Neural cell (in vitro differentiated cells): ENCODE results near the gene ORM2.

Source experiments
- EP300 ChIP-seq: fragments of 450-650 bp; conservative IDR thresholded peaks from 2 replicates; pipeline ENCODE4 v1.6.1; 2014; ENCODE audit warnings: antibody characterized with exemption, mild to moderate bottlenecking, moderate library complexity; ENCODE audit not compliant: poor library complexity, severe bottlenecking
- EZH2 ChIP-seq: fragments of 200-600, 300-800 bp; shearing (Covaris generic), sonication (generic); IDR thresholded peaks from 2 replicates; pipeline ENCODE4 v1.6.1; 2014; ENCODE audit warnings: antibody characterized with exemption, low read length, borderline replicate concordance, mild to moderate bottlenecking; ENCODE audit not compliant: insufficient read depth, poor library complexity, severe bottlenecking
- MXI1 ChIP-seq: fragments of 450-650 bp; conservative IDR thresholded peaks from 2 replicates; pipeline ENCODE4 v1.6.1; 2014; ENCODE audit warnings: antibody characterized with exemption, mild to moderate bottlenecking; ENCODE audit not compliant: poor library complexity, severe bottlenecking
- POLR2AphosphoS5 ChIP-seq: IDR thresholded peaks from 2 replicates; pipeline ENCODE4 v1.6.1; 2012
- RAD21 ChIP-seq: fragments of 450-650 bp; conservative IDR thresholded peaks from 2 replicates; pipeline ENCODE4 v1.6.1; 2014; ENCODE audit warnings: antibody characterized with exemption, mild to moderate bottlenecking, moderate library complexity
- TAF1 ChIP-seq: IDR thresholded peaks from 2 replicates; pipeline ENCODE4 v1.6.1; 2012; ENCODE audit warnings: low read depth
- TF ChIP-seq, protein P1 (sequence below): fragments of 450-650 bp; IDR thresholded peaks from 2 replicates; pipeline ENCODE4 v1.5.1; 2014; ENCODE audit warnings: antibody characterized with exemption, mild to moderate bottlenecking, moderate library complexity; ENCODE audit not compliant: poor library complexity, severe bottlenecking
- TF ChIP-seq, protein P2 (sequence below): IDR thresholded peaks from 2 replicates; pipeline ENCODE4 v1.6.1; 2012; ENCODE audit warnings: borderline replicate concordance

DNA sequence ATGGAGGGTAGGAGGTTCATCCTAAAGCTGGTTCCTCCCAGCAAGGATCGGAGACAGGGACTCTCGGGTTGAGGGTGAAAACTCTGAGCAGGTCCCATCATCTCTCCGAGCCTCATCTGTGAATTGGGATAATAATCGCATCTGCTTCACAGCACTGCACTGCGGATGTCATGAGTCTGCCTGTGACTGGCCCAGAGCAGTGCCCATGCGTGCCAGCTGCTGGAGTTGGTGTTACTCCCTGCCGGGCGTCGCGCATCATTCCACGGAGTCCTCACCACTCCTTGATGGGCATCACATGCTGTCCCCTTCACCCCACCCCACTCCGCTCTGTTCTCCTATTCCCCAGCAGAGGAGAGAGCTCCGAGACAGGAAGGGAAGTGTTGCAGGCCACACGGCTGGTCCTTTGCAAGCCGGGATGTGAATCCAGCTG lies 41.9 kb upstream of the ORM2 start:
- TF ChIP-seq, protein P1, sequence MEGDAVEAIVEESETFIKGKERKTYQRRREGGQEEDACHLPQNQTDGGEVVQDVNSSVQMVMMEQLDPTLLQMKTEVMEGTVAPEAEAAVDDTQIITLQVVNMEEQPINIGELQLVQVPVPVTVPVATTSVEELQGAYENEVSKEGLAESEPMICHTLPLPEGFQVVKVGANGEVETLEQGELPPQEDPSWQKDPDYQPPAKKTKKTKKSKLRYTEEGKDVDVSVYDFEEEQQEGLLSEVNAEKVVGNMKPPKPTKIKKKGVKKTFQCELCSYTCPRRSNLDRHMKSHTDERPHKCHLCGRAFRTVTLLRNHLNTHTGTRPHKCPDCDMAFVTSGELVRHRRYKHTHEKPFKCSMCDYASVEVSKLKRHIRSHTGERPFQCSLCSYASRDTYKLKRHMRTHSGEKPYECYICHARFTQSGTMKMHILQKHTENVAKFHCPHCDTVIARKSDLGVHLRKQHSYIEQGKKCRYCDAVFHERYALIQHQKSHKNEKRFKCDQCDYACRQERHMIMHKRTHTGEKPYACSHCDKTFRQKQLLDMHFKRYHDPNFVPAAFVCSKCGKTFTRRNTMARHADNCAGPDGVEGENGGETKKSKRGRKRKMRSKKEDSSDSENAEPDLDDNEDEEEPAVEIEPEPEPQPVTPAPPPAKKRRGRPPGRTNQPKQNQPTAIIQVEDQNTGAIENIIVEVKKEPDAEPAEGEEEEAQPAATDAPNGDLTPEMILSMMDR: no peak
- TF ChIP-seq EP300 (no peak), EZH2 (no peak), POLR2AphosphoS5 (no peak), TAF1 (no peak), RAD21 (no peak), MXI1 (no peak)
- TF ChIP-seq, protein P2, sequence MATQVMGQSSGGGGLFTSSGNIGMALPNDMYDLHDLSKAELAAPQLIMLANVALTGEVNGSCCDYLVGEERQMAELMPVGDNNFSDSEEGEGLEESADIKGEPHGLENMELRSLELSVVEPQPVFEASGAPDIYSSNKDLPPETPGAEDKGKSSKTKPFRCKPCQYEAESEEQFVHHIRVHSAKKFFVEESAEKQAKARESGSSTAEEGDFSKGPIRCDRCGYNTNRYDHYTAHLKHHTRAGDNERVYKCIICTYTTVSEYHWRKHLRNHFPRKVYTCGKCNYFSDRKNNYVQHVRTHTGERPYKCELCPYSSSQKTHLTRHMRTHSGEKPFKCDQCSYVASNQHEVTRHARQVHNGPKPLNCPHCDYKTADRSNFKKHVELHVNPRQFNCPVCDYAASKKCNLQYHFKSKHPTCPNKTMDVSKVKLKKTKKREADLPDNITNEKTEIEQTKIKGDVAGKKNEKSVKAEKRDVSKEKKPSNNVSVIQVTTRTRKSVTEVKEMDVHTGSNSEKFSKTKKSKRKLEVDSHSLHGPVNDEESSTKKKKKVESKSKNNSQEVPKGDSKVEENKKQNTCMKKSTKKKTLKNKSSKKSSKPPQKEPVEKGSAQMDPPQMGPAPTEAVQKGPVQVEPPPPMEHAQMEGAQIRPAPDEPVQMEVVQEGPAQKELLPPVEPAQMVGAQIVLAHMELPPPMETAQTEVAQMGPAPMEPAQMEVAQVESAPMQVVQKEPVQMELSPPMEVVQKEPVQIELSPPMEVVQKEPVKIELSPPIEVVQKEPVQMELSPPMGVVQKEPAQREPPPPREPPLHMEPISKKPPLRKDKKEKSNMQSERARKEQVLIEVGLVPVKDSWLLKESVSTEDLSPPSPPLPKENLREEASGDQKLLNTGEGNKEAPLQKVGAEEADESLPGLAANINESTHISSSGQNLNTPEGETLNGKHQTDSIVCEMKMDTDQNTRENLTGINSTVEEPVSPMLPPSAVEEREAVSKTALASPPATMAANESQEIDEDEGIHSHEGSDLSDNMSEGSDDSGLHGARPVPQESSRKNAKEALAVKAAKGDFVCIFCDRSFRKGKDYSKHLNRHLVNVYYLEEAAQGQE: no peak
